Small intestine (tissue), 7 donors: ENCODE results near the gene TMEM131. TPM values are rescaled to one million over a fixed set of nuclear protein-coding genes. Genes with fewer than 3 reads are reported as not detected.

ENCODE experiments used
- DNase-seq, 2 donors: peaks; one replicate each; pipeline versions ENCODE4 v3.0.0 to v3.0.0-alpha.2; 2013
- FAIRE-seq: peaks from 2 replicates; lab custom pipeline; 2012; peaks lifted over from hg19 to GRCh38; lab: Jason Lieb, UNC
- H3K27ac ChIP-seq, 3 donors: one replicate each; pipeline ENCODE4 v1.5.1; 2013; ENCODE audit warnings: low read length in 2 of 3, mild to moderate bottlenecking in 2 of 3, control low read depth in 1 of 3, inconsistent platforms in 1 of 3, low read depth in 1 of 3, moderate library complexity in 1 of 3
- H3K27me3 ChIP-seq, 3 donors: one replicate each; pipeline ENCODE4 v1.6.1; 2013; ENCODE audit warnings: low read length in 3 of 3, inconsistent platforms in 1 of 3; ENCODE audit not compliant: control insufficient read depth in 3 of 3, insufficient read depth in 3 of 3
- H3K36me3 ChIP-seq, 3 donors: one replicate each; pipeline ENCODE4 v1.6.1; 2013; ENCODE audit warnings: low read length in 3 of 3, inconsistent platforms in 1 of 3, low read depth in 1 of 3, mild to moderate bottlenecking in 1 of 3, moderate library complexity in 1 of 3; ENCODE audit not compliant: control insufficient read depth in 3 of 3, insufficient read depth in 2 of 3
- H3K4me1 ChIP-seq, 3 donors: one replicate each; pipeline ENCODE4 v1.6.1; 2013; ENCODE audit warnings: low read length in 2 of 3, inconsistent platforms in 1 of 3, low read depth in 1 of 3, mild to moderate bottlenecking in 1 of 3, moderate library complexity in 1 of 3; ENCODE audit not compliant: control insufficient read depth in 3 of 3, insufficient read depth in 2 of 3
- H3K4me3 ChIP-seq, 3 donors: one replicate each; pipeline ENCODE4 v1.5.1; 2013; ENCODE audit warnings: low read length in 3 of 3, control low read depth in 1 of 3, inconsistent platforms in 1 of 3, low read depth in 1 of 3, mild to moderate bottlenecking in 1 of 3, moderate library complexity in 1 of 3
- H3K9me3 ChIP-seq, 2 donors: one replicate each; pipeline ENCODE4 v1.6.1; 2013; ENCODE audit warnings: low read depth in 1 of 2, low read length in 1 of 2; ENCODE audit not compliant: control insufficient read depth in 2 of 2, insufficient read depth in 1 of 2
- WGBS, 3 donors: extraction: QIAGEN DNeasy Blood & Tissue Kit; methylation state at CpG; one replicate each; pipeline ENCODE4 v1.1.7; 2013; 5-methylcytosine and 5-hydroxymethylcytosine counted together
- polyA plus RNA-seq, 4 donors: library from polyadenylated mRNA; stranded (reverse) in 3 of 4; unstranded in 1 of 4; fragments of 200-250 nt in 3 of 4; fragments of 120-200 nt in 1 of 4; gene quantifications; one replicate each; pipeline versions ENCODE4 v1.2.1 to v1.2.3, GENCODE V29; 2013
- donor health status: healthy with polysubstance abuse.
- donor health status: control.
- donor health status: control.
- donor health status: Bipolar disorder and iron deficiency.
- donor health status: healthy.

TMEM131 gene
- polyA plus RNA-seq, 4 donors = 6.5 to 47.7 (median 13.8) TPM

DNA sequence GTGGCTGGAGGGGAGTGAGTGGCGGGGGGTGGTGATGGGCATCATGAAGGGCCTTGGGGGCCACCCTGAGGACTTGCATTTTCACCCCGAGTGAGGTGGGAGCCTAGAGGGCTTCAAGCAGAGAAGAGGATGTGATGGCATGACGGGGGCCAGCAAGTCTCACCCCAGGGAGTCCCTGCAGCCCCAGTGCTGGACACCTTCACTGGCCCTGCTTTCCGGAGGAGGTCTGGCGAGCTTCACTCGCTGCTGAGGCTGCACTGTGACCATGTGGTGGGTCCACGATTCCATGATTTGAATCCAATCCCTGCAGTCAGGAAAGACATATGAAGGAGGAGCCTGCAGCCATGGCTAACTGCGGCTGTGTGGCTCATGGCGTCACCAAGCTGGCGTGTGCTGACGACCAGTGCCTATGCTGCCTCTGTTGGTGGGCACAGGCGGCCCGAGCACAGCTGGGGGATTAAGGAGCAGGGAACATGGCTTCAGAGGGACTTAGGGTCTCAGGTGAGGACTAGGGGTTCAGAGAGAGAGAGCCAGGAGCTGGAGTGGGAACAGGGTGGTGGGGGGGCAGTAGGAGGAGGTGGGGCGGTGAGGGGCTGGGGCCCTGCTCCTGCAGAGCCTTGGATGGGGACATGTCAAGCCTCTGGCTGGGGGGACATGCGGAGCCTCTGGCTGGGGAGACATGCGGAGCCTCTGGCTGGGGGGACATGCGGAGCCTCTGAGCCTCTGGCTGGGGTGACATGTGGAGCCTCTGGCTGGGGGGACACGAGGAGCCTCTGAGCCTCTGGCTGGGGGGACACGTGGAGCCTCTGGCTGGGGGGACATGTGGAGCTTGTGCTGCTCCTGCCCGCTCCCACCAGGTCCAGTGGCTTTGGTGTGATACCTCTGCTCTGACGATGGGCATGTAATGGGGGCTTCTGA lies 278.8 kb downstream of the TMEM131 start:
- DNase-seq (no peak), FAIRE-seq (no peak)
- no peak overlapping the region for H3K27ac ChIP-seq
- H3K4me1 ChIP-seq = no peaks in the 10 kb centered on the region
- peak overlapping the region in 1 of 3 donors; percentile 38 for H3K4me3 ChIP-seq
- H3K27me3 ChIP-seq = no peaks in the 10 kb centered on the region
- no peaks in the 10 kb centered on the region for H3K9me3 ChIP-seq
- WGBS, 3 donors = 77 to 84% (median 82%) methylated on average over 20 to 21 of the region's 21 CpGs
- H3K36me3 ChIP-seq = no peaks in the 10 kb centered on the region

DNA sequence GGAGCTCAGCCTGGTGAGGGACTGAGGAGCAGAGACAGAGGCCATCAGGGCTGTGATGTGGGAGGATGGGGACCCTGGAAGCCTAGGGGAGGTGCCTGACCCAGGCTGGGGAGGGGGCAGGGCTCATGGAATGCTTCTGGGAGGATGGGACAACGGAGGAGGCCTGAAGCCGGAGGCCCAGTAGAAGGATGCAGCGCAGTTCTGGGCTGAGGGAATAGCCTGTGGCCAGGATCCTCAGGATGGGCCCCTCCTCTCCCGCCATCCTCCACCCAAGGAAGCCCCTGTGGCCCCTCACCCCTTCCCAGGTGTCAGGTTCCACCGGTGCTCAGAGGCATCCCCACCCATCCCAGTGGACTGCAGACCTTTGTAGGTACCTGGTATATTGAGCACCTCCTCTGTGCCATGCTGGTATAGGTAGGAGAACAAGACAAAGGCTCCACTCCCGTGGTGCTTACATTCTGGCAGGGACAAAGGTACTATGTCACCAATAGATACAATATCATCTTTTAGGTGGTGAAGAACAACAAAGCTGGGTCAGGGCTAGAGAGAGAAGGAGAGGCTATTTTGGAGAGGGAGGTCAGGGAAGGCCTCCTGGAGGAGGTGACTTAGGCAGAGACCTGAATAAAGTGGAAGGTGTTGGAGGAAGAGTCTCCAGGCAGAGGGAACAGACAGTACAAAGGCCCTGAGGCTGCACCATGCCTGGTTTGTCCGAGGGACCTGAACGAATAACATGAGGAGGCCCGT lies 279.6 kb downstream of the TMEM131 start:
- H3K27me3 ChIP-seq = peaks cover 0 to 4% (median 0%) of the 10 kb centered on the region in 3 donors
- H3K4me3 ChIP-seq = peak overlapping the region in 1 of 3 donors; percentile 38
- no peaks in the 10 kb centered on the region for H3K36me3 ChIP-seq
- H3K4me1 ChIP-seq = no peaks in the 10 kb centered on the region
- peak overlapping the region in 1 of 3 donors; percentile 14 for H3K27ac ChIP-seq
- 69 to 82% (median 79%) methylated on average over 9 of the region's 9 CpGs for WGBS, 3 donors
- DNase-seq (no peak), FAIRE-seq (no peak)
- H3K9me3 ChIP-seq = no peaks in the 10 kb centered on the region

DNA sequence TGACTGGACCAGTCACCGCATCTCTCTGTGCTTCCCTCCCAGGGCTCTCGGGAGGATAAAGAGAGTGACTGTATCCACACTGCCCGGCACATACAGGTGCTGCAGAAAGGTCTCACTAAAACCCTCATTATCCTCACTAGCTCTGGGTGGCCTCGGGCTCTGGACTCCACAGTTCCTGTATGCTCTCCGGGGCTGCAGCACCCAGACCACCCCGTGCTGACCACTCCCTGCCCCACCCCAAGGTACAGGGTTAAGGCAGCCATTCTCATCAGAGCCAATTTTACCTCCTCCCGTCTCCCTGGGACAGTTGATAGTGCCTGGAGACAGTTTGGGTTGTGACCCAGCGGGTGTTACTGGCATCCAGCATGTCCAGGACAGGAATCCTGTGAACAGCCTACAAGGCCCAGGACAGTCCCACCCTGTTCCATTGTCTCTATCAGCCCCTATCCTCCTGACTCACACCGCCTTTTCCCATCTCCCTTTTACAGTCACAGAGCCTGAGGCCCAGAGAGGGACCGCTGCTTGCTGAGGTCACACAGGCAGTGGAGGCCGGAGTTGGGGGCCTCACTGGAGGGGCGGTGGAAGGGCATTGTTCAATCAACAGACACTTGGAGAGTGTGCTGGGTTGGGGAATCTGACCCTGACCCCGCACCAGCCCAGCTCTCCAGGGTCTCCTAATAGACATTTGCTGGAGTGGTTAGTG lies 280.6 kb downstream of the TMEM131 start:
- DNase-seq (no peak), FAIRE-seq (no peak)
- Histone ChIP-seq H3K27ac (peak overlapping the region in 1 of 3 donors; percentile 71), H3K27me3 (peaks cover 0 to 7% (median 0%) of the 10 kb centered on the region in 3 donors), H3K9me3 (no peaks in the 10 kb centered on the region), H3K4me1 (no peaks in the 10 kb centered on the region), H3K4me3 (peak overlapping the region in 1 of 3 donors; percentile 46), H3K36me3 (no peaks in the 10 kb centered on the region)
- 68 to 77% (median 70%) methylated on average over 12 to 13 of the region's 13 CpGs for WGBS, 3 donors

DNA sequence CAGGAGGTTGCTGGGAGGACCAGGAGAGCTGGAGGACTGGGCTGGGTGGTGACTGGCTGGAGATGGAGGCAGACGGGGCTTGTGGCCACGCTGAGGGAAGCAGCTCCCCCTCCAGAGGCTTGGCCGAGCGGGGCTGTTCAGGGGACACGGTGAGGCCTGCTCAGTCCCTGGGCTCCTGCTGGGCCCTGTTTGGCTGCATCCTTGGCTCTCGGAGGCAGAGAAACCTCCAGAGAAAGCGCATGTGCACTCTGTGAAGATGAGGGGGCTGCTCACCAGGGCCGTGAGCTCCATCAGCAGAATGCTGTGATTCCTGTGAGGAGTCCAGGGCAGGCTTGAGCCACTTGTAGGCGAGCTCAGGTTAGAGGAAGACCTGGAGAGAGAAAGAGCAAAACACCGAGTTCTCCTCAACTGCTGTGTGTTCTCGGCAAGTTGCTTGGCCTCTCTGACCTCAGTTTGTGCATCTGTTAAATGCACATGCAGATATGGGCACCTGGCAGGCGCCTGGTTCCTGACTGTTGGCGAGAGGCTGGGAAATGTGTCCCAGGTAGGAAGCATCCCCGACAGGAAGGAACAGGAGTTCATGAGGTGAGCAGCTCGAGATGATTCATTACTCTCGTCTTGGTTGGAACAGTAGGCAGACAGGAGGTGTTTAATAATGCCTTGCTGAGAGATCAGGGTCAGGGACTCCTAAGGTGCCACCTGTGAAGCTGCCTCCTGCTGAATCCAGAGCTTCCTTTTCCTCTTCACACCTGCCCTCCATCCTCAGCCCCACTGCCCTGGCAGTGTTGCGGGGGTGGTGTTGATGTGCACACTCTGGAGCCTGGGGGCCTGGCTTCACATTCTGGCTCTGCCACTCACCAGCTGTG lies 281.4 kb downstream of the TMEM131 start:
- H3K27me3 ChIP-seq = peaks cover 0 to 7% (median 0%) of the 10 kb centered on the region in 3 donors
- WGBS, 3 donors = 66 to 70% (median 68%) methylated on average over 17 of the region's 17 CpGs
- no peaks in the 10 kb centered on the region for H3K4me1 ChIP-seq
- no peak for DNase-seq
- FAIRE-seq = no peak
- peak overlapping the region in 2 of 3 donors; percentile 34 to 71 for H3K27ac ChIP-seq
- H3K9me3 ChIP-seq = no peaks in the 10 kb centered on the region
- no peaks in the 10 kb centered on the region for H3K36me3 ChIP-seq
- H3K4me3 ChIP-seq = peak overlapping the region in 2 of 3 donors; percentile 8 to 46

DNA sequence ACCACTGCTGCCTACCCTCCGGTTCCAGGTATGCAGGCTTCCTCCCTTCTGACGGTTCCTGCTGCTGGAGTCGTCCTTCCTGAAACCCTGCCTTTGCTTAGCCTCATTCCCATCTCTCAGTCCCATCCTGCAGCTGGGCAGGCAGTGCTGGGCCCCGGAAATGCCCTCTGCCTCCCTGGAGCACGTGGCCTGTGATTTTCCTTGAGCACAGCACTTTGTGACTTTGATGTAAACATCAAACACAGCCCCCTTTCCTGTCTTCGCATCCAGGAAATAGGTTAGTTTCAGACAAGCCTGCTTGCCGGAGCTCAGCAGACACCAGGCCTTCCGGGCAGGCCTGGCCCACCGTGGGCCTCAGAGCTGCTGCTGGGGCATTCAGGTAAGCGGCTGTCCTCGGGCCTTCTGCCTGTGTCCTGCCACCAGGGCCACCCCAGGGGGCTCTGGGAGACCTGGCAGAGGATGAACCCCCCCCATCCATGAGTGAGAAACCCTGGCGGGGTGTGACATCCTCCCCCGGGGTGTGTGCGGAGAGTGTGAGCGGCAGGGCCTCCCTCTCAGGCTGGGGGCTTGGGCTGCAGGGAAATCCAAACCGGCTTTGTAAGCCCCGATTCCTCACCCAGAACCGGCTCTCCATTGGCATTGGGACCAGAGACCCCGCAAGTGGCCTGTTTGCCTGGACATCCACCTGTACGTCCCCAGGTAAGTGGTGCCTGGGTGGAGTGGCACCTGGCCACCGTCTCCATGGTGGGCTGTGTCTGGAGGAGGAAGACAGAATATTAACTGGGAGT lies 282.3 kb downstream of the TMEM131 start, which contains the start of gene ZAP70:
TSS of gene ZAP70 (plus strand) at position 281 of the 788 bp plus-strand sequence. CDS start 10,461 bp downstream, outside the sequence.
- H3K4me3 ChIP-seq = peak within 1 kb of the TSS in 2 of 3 donors; percentile 8 to 46
- peak in 1 of 2 donors; percentile 38 for DNase-seq
- no peak for FAIRE-seq

DNA sequence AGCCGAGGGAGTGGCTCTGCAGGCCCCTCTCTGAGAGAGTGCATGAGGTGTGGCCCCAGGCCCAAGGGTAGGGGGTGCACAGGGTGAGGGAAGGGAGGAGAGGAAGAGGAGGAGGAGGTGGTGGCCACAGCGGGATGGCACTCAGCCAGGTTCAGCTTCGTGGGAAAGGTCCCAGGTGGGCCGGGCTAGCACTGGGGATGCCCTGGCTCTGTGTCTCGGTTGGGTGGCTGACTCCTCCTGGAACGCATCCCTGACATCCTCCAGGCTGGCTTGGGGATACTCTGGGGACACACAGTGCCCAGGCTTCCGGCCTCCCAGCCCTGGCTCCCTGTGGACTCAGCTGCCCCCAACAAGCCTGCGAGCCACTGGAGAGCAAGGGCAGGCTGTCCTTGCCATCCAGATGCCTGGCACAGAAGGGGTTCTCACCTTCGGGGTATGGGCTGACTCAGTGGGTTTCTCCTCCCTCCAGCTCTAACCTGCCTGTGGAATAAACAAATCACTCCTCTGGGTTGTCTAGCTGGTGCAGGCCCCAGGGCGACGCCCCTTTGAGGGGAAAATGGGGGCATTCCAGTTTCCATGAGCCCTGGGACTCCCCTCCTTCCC lies 283.0 kb downstream of the TMEM131 start:
- DNase-seq = no peak
- WGBS, 3 donors = 61 to 91% (median 70%) methylated on average over 10 to 11 of the region's 11 CpGs
- no peak for FAIRE-seq

More for the DNA sequence above, 282.3 kb downstream of the TMEM131 start, which contains the start of gene ZAP70:
- H3K36me3 ChIP-seq = no peaks in the 10 kb centered on the region
- no peaks in the 10 kb centered on the region for H3K9me3 ChIP-seq
- H3K4me1 ChIP-seq = no peaks in the 10 kb centered on the region
- WGBS, 3 donors = 67 to 81% (median 67%) methylated on average over 21 of the region's 21 CpGs
- peak within 1 kb of the TSS in 2 of 3 donors; percentile 34 to 71 for H3K27ac ChIP-seq
- H3K27me3 ChIP-seq = peaks cover 0 to 7% (median 0%) of the 10 kb centered on the region in 3 donors

More for the DNA sequence above, 283.0 kb downstream of the TMEM131 start:
- H3K4me1 ChIP-seq = peaks cover 0 to 3% (median under 1%) of the 10 kb centered on the region in 3 donors
- H3K9me3 ChIP-seq = no peaks in the 10 kb centered on the region
- H3K36me3 ChIP-seq = no peaks in the 10 kb centered on the region
- peaks cover 0 to 7% (median 0%) of the 10 kb centered on the region in 3 donors for H3K27me3 ChIP-seq
- peak overlapping the region in 2 of 3 donors; percentile 22 to 71 for H3K27ac ChIP-seq
- peak overlapping the region in 1 of 3 donors; percentile 21 for H3K4me3 ChIP-seq
